Calu3 (cell line): ENCODE data around the gene GCLC. TPM values are rescaled to one million over a fixed set of nuclear protein-coding genes. Genes with fewer than 3 reads are reported as not detected.
"Not testable (repeated sequence)": the region's sequence is repeated elsewhere in the genome, so short reads cannot be mapped to it uniquely, and the experiment has no call there.

Experiments
- BruUV-seq: library from RNA; stranded (reverse); fragments of 400-500 nt; replicated peaks from 2 replicates; lab custom pipeline; 2021; lab: Mats Ljungman, UMichigan
- CTCF ChIA-PET: fragments of 300-600 bp; sonication (Branson Sonifier 250); formaldehyde crosslinking; loops from one replicate; lab custom pipeline; 2022; ENCODE audit warnings: antibody characterized with exemption; lab: Charles Lee
- DNase-seq: peaks from one replicate; pipeline ENCODE4 v3.0.0; 2022
- H3K27ac Mint-ChIP-seq: one replicate; pipeline ENCODE4 v1.8.0; 2022; ENCODE audit warnings: mixed read lengths; ENCODE audit not compliant: unreplicated experiment
- H3K27me3 Mint-ChIP-seq: one replicate; pipeline ENCODE4 v1.8.0; 2022; ENCODE audit warnings: mixed read lengths; ENCODE audit not compliant: unreplicated experiment
- H3K36me3 Mint-ChIP-seq: one replicate; pipeline ENCODE4 v1.8.0; 2022; ENCODE audit warnings: mild to moderate bottlenecking, moderate library complexity, mixed read lengths; ENCODE audit not compliant: insufficient read depth, unreplicated experiment
- H3K4me1 Mint-ChIP-seq: one replicate; pipeline ENCODE4 v1.8.0; 2022; ENCODE audit warnings: mild to moderate bottlenecking, low read depth, mixed read lengths; ENCODE audit not compliant: unreplicated experiment
- H3K4me3 Mint-ChIP-seq: one replicate; pipeline ENCODE4 v1.8.0; 2022; ENCODE audit warnings: mild to moderate bottlenecking, low read depth, moderate library complexity, mixed read lengths; ENCODE audit not compliant: unreplicated experiment
- H3K9me3 Mint-ChIP-seq: one replicate; pipeline ENCODE4 v1.8.0; 2022; ENCODE audit warnings: low read depth, mixed read lengths; ENCODE audit not compliant: unreplicated experiment
- CTCF ChIP-seq: fragments of 200-600 bp; IDR thresholded peaks from one replicate; pipeline ENCODE4 v1.8.0; 2022; ENCODE audit warnings: antibody characterized with exemption; ENCODE audit not compliant: unreplicated experiment
- intact Hi-C: fragments of 100-400 bp; cut with micrococcal nuclease; formaldehyde crosslinking; loops from one replicate; pipeline ENCODE4 v1.10.0; 2022; ENCODE audit not compliant: unreplicated experiment
- total RNA-seq: library from RNA; stranded (reverse); gene quantifications from 2 replicates; pipeline ENCODE4 v1.2.3, GENCODE V29; 2022

Gene GCLC
- total RNA-seq, 1 experiment from 2014 or later = 45.7 TPM

GRCh38 chr6:53484476-53485280 is 60.2 kb downstream of the GCLC start:
- no peak overlapping the region for H3K4me3 Mint-ChIP-seq
- intact Hi-C loops = loop anchor here (1.0 kb wide), 2 partner anchors 312 to 380 kb away; no protein-coding TSS in a partner anchor

GRCh38 chr6:53483423-53484353 is 61.2 kb downstream of the GCLC start:
- no peak for DNase-seq
- Mint-ChIP-seq H3K4me3 (no peak overlapping the region), H3K4me1 (no peaks in the 10 kb centered on the region), H3K9me3 (no peaks in the 10 kb centered on the region), H3K27me3 (no peaks in the 10 kb centered on the region), H3K27ac (no peak overlapping the region), H3K36me3 (no peaks in the 10 kb centered on the region)
- TF ChIP-seq CTCF = no peak
- no TSS peak for BruUV-seq
- intact Hi-C loops = loop anchor here (1.0 kb wide), 2 partner anchors 311 to 379 kb away; no protein-coding TSS in a partner anchor
- CTCF ChIA-PET = interaction anchor here (0.6 to 1.0 kb wide), 3 partner anchors 240 to 371 kb away, joined by 3 to 5 read pairs (median 4); no protein-coding TSS in a partner anchor

More at GRCh38 chr6:53484476-53485280, 60.2 kb downstream of the GCLC start:
- CTCF ChIA-PET = interaction anchor here (0.6 to 1.1 kb wide), 4 partner anchors 239 to 380 kb away, joined by 3 to 5 read pairs (median 4); no protein-coding TSS in a partner anchor
- BruUV-seq = no TSS peak
- Mint-ChIP-seq H3K4me1 (no peaks in the 10 kb centered on the region), H3K27ac (no peak overlapping the region), H3K9me3 (no peaks in the 10 kb centered on the region), H3K36me3 (no peaks in the 10 kb centered on the region), H3K27me3 (no peaks in the 10 kb centered on the region)
- peak; percentile 64 for DNase-seq
- peak; percentile 71 for TF ChIP-seq CTCF

GRCh38 chr6:53481323-53481722 is 63.6 kb downstream of the GCLC start:
- H3K4me1 Mint-ChIP-seq = no peaks in the 10 kb centered on the region
- intact Hi-C loops = no loop called here
- TF ChIP-seq CTCF = no peak
- no peak overlapping the region for H3K4me3 Mint-ChIP-seq
- CTCF ChIA-PET = no interaction called here
- no peaks in the 10 kb centered on the region for H3K36me3 Mint-ChIP-seq
- no peak for DNase-seq
- no peaks in the 10 kb centered on the region for H3K27me3 Mint-ChIP-seq
- BruUV-seq = no TSS peak
- H3K9me3 Mint-ChIP-seq = no peaks in the 10 kb centered on the region
- H3K27ac Mint-ChIP-seq = no peak overlapping the region

GRCh38 chr6:53480774-53481173 is 64.1 kb downstream of the GCLC start:
- intact Hi-C loops, DNase-seq, H3K9me3 Mint-ChIP-seq, H3K36me3 Mint-ChIP-seq, H3K27ac Mint-ChIP-seq, BruUV-seq, CTCF ChIA-PET, H3K27me3 Mint-ChIP-seq, H3K4me3 Mint-ChIP-seq, H3K4me1 Mint-ChIP-seq: not testable (repeated sequence)
